ENCODE results near the gene C1R. TPM values are rescaled to one million over a fixed set of nuclear protein-coding genes. Genes with fewer than 3 reads are reported as not detected.

The C1R gene
- total RNA-seq, 1 experiment from 2014 or later: 11.5 TPM

DNA sequence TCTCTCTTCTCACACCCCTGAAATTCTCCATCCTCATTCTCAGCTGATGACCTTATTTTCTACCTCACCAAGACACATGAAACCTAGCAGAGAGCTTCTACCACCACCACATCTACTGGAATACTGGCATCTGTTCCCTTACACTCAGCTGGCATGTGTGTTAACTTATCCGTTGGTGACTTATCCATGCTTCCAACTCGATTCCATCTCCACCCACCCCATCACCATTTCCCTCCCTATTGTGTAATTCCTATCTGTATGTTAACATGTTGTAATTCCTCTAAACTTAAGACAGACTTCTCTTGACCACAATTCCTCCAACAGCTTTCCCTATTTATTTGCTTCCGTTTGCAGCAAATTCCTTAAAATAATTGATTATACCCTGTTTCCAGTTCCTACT lies 16.3 kb downstream of the C1R start:
- Mint-ChIP-seq H3K27me3 (ENCODE audit: low read depth) (peaks cover 9% of the 10 kb centered on the region), H3K9me3 (no peaks in the 10 kb centered on the region), H3K4me3 (no peak overlapping the region), H3K36me3 (ENCODE audit: insufficient read depth in 1 of 3, low read depth in 3 of 3) (no peaks in the 10 kb centered on the region), H3K27ac (no peak overlapping the region), H3K4me1 (0 out of 4 replicates have a peak, but pooled peaks cover 0 to 2% of the 10 kb centered on the region in 2 experiments)
- Histone ChIP-seq H3K27me3 (ENCODE audit: insufficient read depth, low read length) (no peaks in the 10 kb centered on the region), H3K79me2 (ENCODE audit: insufficient read depth, low read length) (no peaks in the 10 kb centered on the region), H3K79me1 (ENCODE audit: insufficient read depth, low read depth, low read length, poor library complexity, severe bottlenecking) (no peaks in the 10 kb centered on the region), H2AFZ (ENCODE audit: low read length) (no peak overlapping the region), H2BK120ac (ENCODE audit: low read depth, low read length, poor library complexity, severe bottlenecking) (no peak overlapping the region), H2BK20ac (ENCODE audit: low read depth, low read length, poor library complexity, severe bottlenecking) (no peak overlapping the region), H2AK5ac (ENCODE audit: insufficient read length, low read length) (no peak overlapping the region), H3T11ph (ENCODE audit: low read length) (no peak overlapping the region), H2BK15ac (ENCODE audit: low read depth, low read length) (no peak overlapping the region), H4K20me1 (ENCODE audit: control insufficient read depth, insufficient read depth, insufficient read length) (no peaks in the 10 kb centered on the region), H4K91ac (ENCODE audit: insufficient read length, low read depth, low read length) (no peak overlapping the region), H3K14ac (ENCODE audit: insufficient read depth, low read length) (no peak overlapping the region), H3K23me2 (ENCODE audit: insufficient read length, low read depth, low read length, poor library complexity, severe bottlenecking) (no peaks in the 10 kb centered on the region), H3K4me2 (ENCODE audit: insufficient read depth, insufficient read length, low read length) (no peak overlapping the region), H3K4ac (ENCODE audit: low read depth, low read length) (no peak overlapping the region), H3K18ac (ENCODE audit: insufficient read length, low read depth, low read length) (no peak overlapping the region), H3K23ac (ENCODE audit: insufficient read length, low read depth, low read length) (no peak overlapping the region), H3K9me3 (ENCODE audit: control insufficient read depth, low read depth, low read length) (no peaks in the 10 kb centered on the region), H3K27ac (ENCODE audit: insufficient read length, low read depth, low read length) (no peak overlapping the region), H3K4me1 (ENCODE audit: insufficient read depth, low read length) (no peaks in the 10 kb centered on the region), H3K56ac (ENCODE audit: insufficient read length, low read depth, low read length) (no peak overlapping the region), H3K9ac (ENCODE audit: extremely low read depth, insufficient read length, low read length) (no peak overlapping the region), H4K8ac (replicated peaks; ENCODE audit: insufficient read length, low read depth, low read length) (no peak overlapping the region), H2BK5ac (ENCODE audit: insufficient read length, low read length) (no peak overlapping the region), H2BK12ac (ENCODE audit: insufficient read length, low read depth, low read length) (no peak overlapping the region), H4K5ac (ENCODE audit: insufficient read length, low read depth, low read length) (no peak overlapping the region)
- no peak for TF ChIP-seq CTCF (conservative IDR thresholded peaks at IDR 0.05)
- WGBS (ENCODE audit: extremely low coverage, insufficient read length, low lambda C conversion rate): no CpG with 5 or more reads among the region's 3 CpGs
- no peak for DNase-seq

Data from H9 (cell line).